H1 (cell line): ENCODE data around the gene HS6ST1. TPM values are rescaled to one million over a fixed set of nuclear protein-coding genes. Genes with fewer than 3 reads are reported as not detected.

Experiments used
- CBX5 ChIP-seq: fragments of 300-800, 300-1000 bp; sonication (generic); IDR thresholded peaks from 2 replicates; pipeline ENCODE4 v1.7.1; 2016; ENCODE audit warnings: antibody characterized with exemption, low read length, low read depth
- RBBP5 ChIP-seq: IDR thresholded peaks from 2 replicates; pipeline ENCODE4 v1.7.1; 2012; ENCODE audit warnings: low read depth, mild to moderate bottlenecking, inconsistent platforms, low read length, moderate library complexity, borderline replicate concordance
- polyA plus RNA-seq, 7 experiments: library from polyadenylated mRNA; depleted of rRNA in 3 of 7; stranded (reverse) in 5 of 7; unstranded in 2 of 7; fragments of >200 nt in 5 of 7; fragments of 200-250 nt in 2 of 7; gene quantifications; 1 replicate in 5 of 7; 2 replicates in 1 of 7; 4 replicates in 1 of 7; pipeline versions ENCODE4 v1.2.1 to v1.2.3, GENCODE V29; 2011 to 2013; ENCODE audit warnings: missing spikeins in 2 of 7, mixed read lengths in 2 of 7
- total RNA-seq: library from RNA; stranded (reverse); fragmentation: NEBNext Ultra II Directional; extraction: Animal tissue kit (Norgen Biotek cat#: 25700); gene quantifications from 2 replicates; pipeline ENCODE4 v1.2.1, GENCODE V29; 2021
- TF ChIP-seq, protein P1 (sequence below), 3 experiments: IDR thresholded peaks; 1 replicate in 2 of 3; 2 replicates in 1 of 3; pipeline versions ENCODE4 v1.5.1 to v1.6.1; 2011; ENCODE audit warnings: low read length in 3 of 3, mild to moderate bottlenecking in 3 of 3, inconsistent platforms in 2 of 3, low read depth in 1 of 3, moderate library complexity in 1 of 3; ENCODE audit not compliant: insufficient read depth in 1 of 3; ENCODE audit errors: control extremely low read depth in 1 of 3

The HS6ST1 gene
- total and polyA plus RNA-seq, 2 of the 8 experiments (the other 6 are each of a cell fraction or from before 2014, with no cell fraction given) = 37.4 to 74.6 TPM

- TF ChIP-seq, protein P1, sequence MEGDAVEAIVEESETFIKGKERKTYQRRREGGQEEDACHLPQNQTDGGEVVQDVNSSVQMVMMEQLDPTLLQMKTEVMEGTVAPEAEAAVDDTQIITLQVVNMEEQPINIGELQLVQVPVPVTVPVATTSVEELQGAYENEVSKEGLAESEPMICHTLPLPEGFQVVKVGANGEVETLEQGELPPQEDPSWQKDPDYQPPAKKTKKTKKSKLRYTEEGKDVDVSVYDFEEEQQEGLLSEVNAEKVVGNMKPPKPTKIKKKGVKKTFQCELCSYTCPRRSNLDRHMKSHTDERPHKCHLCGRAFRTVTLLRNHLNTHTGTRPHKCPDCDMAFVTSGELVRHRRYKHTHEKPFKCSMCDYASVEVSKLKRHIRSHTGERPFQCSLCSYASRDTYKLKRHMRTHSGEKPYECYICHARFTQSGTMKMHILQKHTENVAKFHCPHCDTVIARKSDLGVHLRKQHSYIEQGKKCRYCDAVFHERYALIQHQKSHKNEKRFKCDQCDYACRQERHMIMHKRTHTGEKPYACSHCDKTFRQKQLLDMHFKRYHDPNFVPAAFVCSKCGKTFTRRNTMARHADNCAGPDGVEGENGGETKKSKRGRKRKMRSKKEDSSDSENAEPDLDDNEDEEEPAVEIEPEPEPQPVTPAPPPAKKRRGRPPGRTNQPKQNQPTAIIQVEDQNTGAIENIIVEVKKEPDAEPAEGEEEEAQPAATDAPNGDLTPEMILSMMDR (IDR thresholded peaks at IDR 0.05; ENCODE audit: control extremely low read depth in 1 of 3, insufficient read depth in 1 of 3, low read depth in 1 of 3, low read length in 3 of 3) = no peak
- TF ChIP-seq CBX5 = no peak
- no peak for TF ChIP-seq RBBP5
- TF ChIP-seq, all 59 proteins: peak for 0
Measured at GRCh38 chr2:128282976-128283810, 35.5 kb downstream of the HS6ST1 start (continued).
